AG08396 (cell line): ENCODE results near the gene ACAA1.
"Not testable (repeated sequence)": the region's sequence is repeated elsewhere in the genome, so short reads cannot be mapped to it uniquely, and the experiment has no call there.

Experiments
- DNase-seq: peaks from one replicate; pipeline ENCODE4 v3.0.0; 2012; ENCODE audit warnings: low spot score, mixed read lengths

ACAA1 gene

DNA sequence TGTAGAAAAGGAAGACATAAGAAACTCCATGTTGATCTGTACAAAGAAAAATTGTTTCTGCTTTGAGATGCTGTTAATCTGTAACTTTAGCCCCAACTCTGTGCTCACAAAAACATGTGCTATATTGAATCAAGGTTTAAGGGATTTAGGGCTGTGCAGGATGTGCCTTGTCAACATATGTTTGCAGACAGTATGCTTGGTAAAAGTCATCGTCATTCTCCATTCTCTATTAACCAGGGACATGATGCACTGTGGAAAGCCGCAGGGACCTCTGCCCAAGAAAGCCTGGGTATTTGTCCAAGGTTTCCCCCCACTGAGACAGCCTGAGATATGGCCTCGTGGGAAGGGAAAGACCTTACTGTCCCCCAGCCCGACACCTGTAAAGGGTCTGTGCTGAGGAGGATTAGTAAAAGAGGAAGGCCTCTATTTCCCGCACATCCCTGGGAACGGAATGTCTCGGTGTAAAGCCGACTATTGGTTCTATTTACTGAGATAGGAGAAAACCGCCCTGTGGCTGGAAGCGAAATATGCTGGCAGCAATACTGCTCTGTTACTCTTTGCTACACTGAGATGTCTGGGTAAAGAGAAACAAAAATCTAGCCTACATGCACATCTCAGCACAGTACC lies 2.3 kb downstream of the ACAA1 start:
- DNase-seq = not testable (repeated sequence)

DNA sequence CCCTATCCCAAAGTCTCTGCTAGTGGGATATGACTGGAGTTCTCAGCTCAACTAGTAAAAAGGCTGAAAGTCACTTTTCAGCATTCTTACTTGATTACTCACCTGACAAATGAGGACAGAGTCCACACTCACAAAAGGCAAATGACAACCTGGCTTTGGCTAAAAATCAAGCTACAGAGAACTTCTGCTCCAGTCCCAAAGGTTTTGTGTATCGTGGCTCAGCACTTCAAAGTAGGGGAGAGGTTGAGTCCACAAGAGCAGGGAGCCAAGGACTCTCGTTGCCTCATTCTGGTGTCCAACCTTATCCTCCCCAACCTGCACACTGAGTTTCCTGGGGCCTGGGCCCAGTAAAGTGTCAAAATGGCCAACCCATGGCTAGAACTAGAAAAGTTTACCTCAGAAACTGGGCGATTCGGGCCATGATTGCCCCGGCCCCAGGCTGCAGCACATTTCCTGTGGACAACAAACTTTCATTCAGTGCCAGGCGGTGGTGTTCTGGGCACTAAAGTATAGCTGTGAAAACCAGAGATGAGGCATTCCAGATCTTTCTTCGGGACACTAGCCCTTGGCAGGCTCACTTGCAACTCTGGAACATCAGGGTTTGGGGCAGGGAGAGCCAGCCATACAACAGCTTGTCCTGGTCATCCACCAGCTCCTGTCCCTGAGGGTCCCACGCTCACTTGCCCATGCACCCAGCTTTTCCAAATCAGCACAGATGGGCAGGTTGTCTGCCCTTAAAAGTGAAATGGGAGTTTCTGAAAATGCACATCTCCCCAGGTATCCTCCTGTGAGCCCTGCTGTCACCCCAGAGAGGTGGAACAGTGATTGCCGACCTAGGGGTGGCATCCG lies 3.1 kb downstream of the ACAA1 start:
- DNase-seq = no peak

GRCh38 chr3:38133209-38133556 lies 3.7 kb downstream of the ACAA1 start:
- DNase-seq = no peak

DNA sequence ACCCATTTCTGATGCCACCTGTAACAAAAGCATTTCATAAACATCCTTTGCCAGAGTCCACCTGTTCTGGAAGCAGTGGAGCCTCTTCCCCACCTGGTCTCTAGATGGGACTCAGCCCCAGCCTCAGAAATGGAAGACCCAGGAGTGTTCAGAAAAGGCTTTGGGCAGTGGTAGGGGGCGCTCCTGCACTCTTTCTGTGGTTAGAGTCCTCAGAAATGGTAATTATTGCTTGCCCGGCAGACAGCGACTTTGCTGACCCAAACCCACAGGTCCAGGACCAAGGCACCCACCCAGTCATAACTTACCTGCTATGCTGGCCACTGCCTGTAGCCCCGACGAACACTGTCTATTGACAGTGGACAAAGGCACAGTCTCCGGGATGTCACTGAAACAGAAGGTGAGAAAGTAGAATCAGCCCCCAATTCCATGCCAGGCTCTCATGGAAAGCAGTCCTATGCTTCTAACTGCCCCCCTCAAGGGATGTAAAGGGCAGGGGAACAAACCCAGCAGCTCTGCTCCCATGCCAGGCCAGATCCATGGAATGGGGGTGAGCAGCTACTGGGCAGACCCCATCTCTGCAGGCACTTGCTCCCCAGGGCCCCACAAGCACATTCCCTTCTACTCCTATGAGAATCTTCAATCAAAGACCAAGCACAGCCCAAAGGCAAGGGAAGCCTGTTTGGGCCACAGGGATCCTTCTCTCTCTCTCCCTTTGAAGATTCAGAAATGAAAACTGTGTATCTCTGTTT lies 5.1 kb downstream of the ACAA1 start:
- no peak for DNase-seq

GRCh38 chr3:38130631-38131065 lies 6.3 kb downstream of the ACAA1 start:
- DNase-seq = no peak

DNA sequence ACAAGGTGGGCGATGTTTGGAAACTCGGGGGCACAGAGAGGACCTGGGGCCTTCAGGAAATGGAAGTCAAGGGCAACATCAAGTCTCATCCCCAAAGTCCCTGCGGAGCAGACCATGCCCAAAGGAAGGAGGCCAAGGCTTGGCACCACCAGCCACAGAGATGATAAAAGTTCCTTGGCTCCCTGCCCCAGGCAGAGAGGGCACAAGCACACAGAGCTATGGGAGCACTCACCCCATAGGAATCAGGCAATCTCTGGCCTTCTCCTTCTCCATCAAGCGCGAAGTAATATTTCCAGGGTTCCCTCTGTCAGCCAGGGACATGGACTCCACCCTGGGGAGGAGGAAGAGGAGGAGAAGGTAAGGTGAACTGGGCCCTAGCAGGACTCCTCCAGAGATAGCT lies 7.9 kb downstream of the ACAA1 start:
- DNase-seq = no peak

DNA sequence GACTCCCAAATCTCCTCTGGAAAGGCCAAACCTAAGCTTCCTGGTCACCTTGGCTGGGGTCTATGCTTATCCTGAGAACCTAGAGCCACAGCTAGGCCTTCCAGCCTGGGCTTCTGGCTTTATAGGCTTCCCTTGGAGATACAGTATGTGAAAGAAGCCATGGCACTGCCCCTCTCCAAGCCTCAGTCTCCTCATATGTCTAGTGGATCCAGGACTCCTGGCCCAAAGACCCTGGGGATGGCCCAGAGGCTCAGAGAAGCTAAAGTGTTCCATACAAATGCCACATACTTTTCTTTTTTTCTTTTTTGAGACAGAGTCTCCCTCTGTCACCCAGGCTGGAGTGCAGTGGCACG lies 8.6 kb downstream of the ACAA1 start:
- no peak for DNase-seq

DNA sequence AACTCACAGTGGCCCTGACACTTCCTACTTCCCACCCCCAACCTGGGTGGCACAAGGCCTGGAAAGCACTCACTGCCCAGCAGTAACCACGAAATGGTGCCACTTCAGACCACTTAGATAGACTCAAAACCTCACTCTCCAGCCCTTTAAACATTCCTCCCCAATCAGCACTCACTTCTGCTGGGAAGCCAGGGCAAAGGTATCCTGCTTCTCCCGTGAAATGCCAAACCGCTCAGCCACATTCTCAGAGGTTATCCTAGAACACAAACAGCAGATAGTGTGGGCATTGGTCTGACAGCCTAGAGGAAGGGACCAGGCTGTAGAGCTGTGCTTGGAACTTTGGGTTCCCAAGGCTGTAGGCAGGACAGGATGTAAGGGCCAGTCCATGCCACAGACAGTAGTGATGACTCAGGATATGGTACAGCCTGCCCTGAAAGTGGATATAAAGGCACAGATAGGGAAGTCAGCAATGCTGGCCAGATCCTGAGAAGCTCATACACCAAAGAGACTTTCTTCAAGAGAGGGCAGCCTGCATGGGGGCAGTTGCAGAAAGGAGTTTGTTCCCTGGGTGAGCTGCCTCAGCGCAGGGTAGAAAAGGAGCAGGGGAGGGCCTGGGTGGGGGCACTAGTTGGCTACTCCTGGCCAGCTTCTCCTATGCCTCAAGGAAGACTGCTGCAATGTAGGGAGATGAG lies 9.2 kb downstream of the ACAA1 start:
- DNase-seq = no peak

- DNase-seq = no peak
Measured at GRCh38 chr3:38126121-38126892, 10.6 kb downstream of the ACAA1 start.

DNA sequence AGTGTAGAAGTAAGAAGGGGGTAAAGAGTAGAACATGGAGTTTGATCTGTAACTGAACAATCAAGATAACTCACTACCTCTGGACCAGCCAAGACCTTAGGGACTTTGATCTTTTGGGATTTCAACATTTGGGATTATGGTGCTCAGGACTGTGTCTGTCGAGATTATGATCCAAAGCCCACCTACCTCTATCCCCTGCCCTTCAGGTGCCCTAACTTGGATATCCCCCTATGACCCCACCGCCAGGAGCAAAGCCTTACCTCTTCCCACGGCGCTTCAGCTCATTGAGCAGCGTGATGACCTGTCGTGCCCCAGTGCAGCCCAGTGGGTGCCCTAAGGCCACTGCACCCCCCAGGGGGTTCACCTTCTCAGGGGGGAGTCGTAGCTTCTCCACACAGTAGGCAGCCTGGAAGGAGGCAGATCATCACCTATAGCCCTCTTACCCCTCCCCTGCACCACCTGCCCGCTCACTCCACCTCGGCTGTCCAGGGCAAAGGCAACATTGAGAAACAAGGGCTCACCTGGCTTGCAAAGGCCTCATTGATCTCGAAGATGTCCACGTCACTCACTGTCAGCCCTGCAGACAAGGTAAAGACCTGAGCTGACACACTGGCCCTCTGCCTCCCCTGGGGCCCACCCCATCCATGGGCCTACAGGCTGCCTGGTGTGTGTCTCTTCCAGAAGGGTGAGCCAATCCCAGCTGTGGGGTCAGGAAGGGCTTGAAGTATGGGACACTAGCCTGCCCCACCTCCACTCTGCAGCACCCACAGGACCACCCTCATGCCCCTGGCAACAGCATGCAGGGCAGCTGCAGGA lies 11.4 kb downstream of the ACAA1 start:
- DNase-seq = no peak

- DNase-seq = no peak
Measured at GRCh38 chr3:38124324-38125122, 12.4 kb downstream of the ACAA1 start.

DNA sequence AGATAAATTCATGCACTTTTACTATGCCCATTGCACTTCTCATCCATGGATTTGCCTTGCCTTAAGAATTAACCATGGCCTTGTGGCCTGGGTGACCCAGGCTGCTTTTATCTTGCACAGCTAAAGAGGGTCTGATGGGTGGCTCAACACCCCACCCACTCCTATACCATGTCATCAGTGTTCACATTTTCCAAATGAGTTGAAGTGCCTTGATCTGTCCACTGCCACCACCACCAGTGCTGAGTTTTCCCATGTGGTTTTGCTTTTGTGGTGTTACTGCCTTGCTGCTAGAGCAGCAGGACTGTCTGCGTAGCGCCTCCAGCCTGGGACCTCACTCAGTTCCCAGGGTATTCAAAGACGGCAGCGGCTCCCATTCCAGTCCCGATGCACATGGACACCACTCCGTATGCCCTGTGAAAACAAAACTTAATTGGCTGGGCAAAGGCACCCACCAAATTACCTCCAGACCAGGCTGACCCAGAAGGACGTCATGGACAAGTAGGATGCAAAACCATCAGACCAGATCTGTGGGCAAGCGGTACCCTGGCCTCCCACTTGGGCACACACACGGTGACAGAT lies 14.1 kb downstream of the ACAA1 start:
- DNase-seq = no peak

DNA sequence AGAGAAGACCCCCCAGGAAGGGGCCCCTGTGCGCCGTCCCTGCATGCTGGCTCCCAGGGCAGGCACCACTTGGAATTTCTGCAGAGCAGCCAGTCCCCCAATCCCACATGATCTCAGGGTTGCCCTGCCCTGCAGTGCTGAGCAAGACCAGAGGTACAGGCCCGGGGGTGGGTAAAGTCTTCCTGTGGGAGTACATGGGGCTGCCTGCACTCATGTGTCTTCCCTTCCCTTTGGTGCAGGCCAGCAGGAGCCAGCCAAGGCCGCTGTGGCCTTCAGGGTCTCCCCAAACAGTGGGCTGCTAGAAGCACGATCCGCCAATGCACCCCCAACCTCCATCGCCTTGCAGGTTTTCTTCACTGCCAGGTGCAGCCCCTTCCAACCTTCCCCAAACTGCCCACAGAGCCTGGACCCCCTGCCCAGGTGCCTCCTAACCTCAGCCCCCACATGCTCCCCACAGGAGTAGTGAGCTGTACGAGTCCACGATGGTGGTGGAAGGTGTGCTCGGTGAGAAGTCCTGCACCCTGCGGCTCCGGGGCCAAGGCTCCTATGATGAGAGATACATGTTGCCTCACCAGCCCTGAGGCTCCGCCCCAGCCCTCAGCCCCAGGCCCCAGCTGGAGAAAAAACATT lies 15.0 kb downstream of the ACAA1 start:
- DNase-seq = no peak

DNA sequence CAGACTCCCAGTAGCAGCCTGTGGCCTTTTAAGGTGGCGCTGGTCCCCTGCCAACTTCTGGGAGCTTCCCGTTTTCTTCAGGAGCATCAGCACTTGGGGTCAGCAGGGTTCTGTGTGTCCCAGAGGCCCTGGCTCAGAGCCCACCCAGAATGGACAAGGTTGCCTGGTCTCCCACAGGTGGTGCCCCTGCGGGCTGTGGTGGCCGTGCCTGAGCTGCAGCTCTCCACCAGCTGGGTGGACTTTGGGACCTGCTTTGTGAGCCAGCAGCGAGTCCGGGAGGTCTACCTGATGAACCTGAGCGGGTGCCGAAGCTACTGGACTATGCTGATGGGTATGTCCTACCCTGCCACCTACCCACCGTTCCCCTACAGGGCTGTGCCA lies 15.5 kb downstream of the ACAA1 start:
- no peak for DNase-seq

DNA sequence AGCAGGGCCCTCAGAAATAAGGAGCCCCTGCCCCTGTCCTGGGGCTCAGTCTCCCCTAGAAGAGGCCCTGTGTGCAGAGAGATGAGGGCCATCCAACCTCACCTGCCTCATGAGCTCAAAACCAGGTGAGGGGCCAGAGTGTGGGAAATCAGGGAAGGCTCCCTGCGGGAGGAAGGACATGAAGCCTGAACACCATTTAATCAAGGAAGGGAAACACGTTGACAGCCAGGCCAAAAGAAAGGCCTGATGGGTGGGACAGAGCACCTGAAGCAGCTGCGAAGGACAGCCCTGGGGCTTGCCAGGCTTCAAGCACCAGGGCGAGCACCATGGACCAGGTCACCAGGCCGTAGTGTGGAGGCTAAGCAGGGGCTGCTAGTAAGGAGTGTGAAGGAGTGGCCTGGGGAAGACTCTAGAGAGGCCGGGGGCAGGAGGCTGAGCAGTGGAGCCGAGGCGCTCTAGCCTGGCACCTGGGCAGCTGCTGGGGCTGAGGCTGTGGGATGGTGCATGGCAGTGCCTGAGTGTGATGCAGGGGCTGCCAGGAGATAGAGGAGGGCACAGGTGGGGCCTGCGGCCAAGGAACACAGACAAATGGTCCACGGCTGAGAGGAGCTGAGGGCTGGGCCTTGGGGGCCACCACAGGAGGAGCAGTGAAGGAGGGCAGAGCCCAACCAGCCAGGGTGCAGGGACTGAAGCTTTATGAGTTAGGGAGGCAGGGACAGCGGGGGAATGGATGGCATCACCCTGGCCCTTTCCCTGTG lies 16.1 kb downstream of the ACAA1 start:
- no peak for DNase-seq

- no peak for DNase-seq
Measured at GRCh38 chr3:38119821-38120692, 16.9 kb downstream of the ACAA1 start.

DNA sequence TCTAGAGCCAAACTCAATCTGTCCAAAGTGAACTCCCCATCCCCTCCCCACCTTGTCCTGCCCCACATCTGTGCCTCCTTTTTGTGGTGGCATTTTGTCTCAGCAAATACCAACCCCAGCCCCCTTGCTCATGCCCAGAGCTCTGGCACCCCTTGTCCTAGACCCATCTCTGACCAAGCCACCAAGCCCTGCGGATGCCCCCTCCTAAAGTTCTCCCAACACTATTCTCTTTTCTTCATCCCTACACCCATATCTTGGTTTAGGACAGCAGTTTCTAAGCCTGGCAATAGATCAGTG lies 17.7 kb downstream of the ACAA1 start:
- DNase-seq = no peak
